HEK293 (cell line): ENCODE measurements around the gene DLX6.

Experiments
- CTCF ChIA-PET: fragments of 350-600 bp; formaldehyde crosslinking; extraction: SDS; loops from one replicate; lab custom pipeline; 2021; ENCODE audit warnings: antibody characterized with exemption; lab: Yijun Ruan, JAX
- POLR2A ChIA-PET: fragments of 300-600 bp; formaldehyde crosslinking; extraction: SDS; loops from one replicate; lab custom pipeline; 2020; ENCODE audit warnings: antibody characterized with exemption, inconsistent platforms; lab: Yijun Ruan, JAX
- H3K27ac ChIP-seq: fragments of 200-500 bp; sonication (Bioruptor generic); 2 replicates; pipeline ENCODE4 v1.5.1; 2014; ENCODE audit warnings: low read depth, low read length, control low read depth, inconsistent platforms; ENCODE audit errors: extremely low read depth
- H3K36me3 ChIP-seq, 2 experiments: fragments of 200-500 bp in 1 of 2; sonication (Bioruptor generic) in 1 of 2; 1 replicate in 1 of 2; 2 replicates in 1 of 2; pipeline ENCODE4 v1.5.1; 2014 to 2017; ENCODE audit warnings: inconsistent platforms in 2 of 2, low read length in 2 of 2; ENCODE audit not compliant: control insufficient read depth in 2 of 2, insufficient read depth in 1 of 2
- H3K4me1 ChIP-seq: fragments of 200-500 bp; sonication (Bioruptor generic); 2 replicates; pipeline ENCODE4 v1.5.1; 2014; ENCODE audit warnings: mild to moderate bottlenecking, low read length, inconsistent platforms; ENCODE audit not compliant: control insufficient read depth, insufficient read depth
- H3K4me3 ChIP-seq: 2 replicates; pipeline ENCODE4 v1.5.1; 2011; ENCODE audit warnings: low read depth, mild to moderate bottlenecking, control low read depth, low read length, moderate library complexity
- H3K9me3 ChIP-seq: fragments of 200-500 bp; sonication (Bioruptor generic); 2 replicates; pipeline ENCODE4 v1.5.1; 2014; ENCODE audit warnings: low read depth, low read length, inconsistent platforms; ENCODE audit not compliant: control insufficient read depth, insufficient read depth
- OVOL3 ChIP-seq: fragments of 450-650 bp; formaldehyde crosslinking; IDR thresholded peaks from 2 replicates; pipeline ENCODE4 v1.5.1; 2016; ENCODE audit warnings: missing biosample characterization, missing genetic modification characterization
- REPIN1 ChIP-seq: fragments of 450-650 bp; formaldehyde crosslinking; IDR thresholded peaks from 2 replicates; pipeline ENCODE4 v1.5.1; 2017; ENCODE audit warnings: missing biosample characterization, missing genetic modification characterization, low read depth
- TCF7L2 ChIP-seq: IDR thresholded peaks from 2 replicates; pipeline ENCODE4 v1.6.1; 2011; ENCODE audit warnings: low read depth, mild to moderate bottlenecking, inconsistent platforms, low read length, moderate library complexity, borderline replicate concordance
- TRIM28 ChIP-seq: IDR thresholded peaks from 2 replicates; pipeline ENCODE4 v1.6.1; 2011; ENCODE audit warnings: low read length, control low read depth, borderline replicate concordance
- YY1 ChIP-seq: fragments of 450-650 bp; formaldehyde crosslinking; IDR thresholded peaks from 2 replicates; pipeline ENCODE4 v1.5.1; 2018; ENCODE audit warnings: missing biosample characterization, missing genetic modification characterization
- ZBTB21 ChIP-seq: fragments of 450-650 bp; formaldehyde crosslinking; IDR thresholded peaks from 2 replicates; pipeline ENCODE4 v1.5.1; 2017; ENCODE audit warnings: missing biosample characterization, missing genetic modification characterization
- ZEB2 ChIP-seq: fragments of 450-650 bp; formaldehyde crosslinking; IDR thresholded peaks from 2 replicates; pipeline ENCODE4 v1.5.1; 2016; ENCODE audit warnings: missing biosample characterization, missing genetic modification characterization
- ZFP69B ChIP-seq: fragments of 450-650 bp; formaldehyde crosslinking; IDR thresholded peaks from 2 replicates; pipeline ENCODE4 v1.5.1; 2016; ENCODE audit warnings: missing biosample characterization, missing genetic modification characterization
- ZNF121 ChIP-seq: fragments of 450-650 bp; formaldehyde crosslinking; IDR thresholded peaks from 2 replicates; pipeline ENCODE4 v1.5.1; 2016; ENCODE audit warnings: missing biosample characterization, missing genetic modification characterization
- ZNF157 ChIP-seq: fragments of 450-650 bp; formaldehyde crosslinking; IDR thresholded peaks from 2 replicates; pipeline ENCODE4 v1.5.1; 2016; ENCODE audit warnings: missing biosample characterization, missing genetic modification characterization
- ZNF19 ChIP-seq: fragments of 450-650 bp; formaldehyde crosslinking; IDR thresholded peaks from 2 replicates; pipeline ENCODE4; 2016; ENCODE audit warnings: missing biosample characterization, missing genetic modification characterization, low read depth
- ZNF248 ChIP-seq: fragments of 450-650 bp; formaldehyde crosslinking; IDR thresholded peaks from 2 replicates; pipeline ENCODE4 v1.5.1; 2017; ENCODE audit warnings: missing biosample characterization, missing genetic modification characterization
- ZNF266 ChIP-seq: fragments of 450-650 bp; formaldehyde crosslinking; IDR thresholded peaks from 2 replicates; pipeline ENCODE4 v1.5.1; 2016; ENCODE audit warnings: missing biosample characterization, missing genetic modification characterization, low read depth
- ZNF341 ChIP-seq: fragments of 450-650 bp; formaldehyde crosslinking; IDR thresholded peaks from 2 replicates; pipeline ENCODE4; 2016; ENCODE audit warnings: low read depth, missing biosample characterization, missing genetic modification characterization
- ZNF37A ChIP-seq: fragments of 450-650 bp; IDR thresholded peaks from 2 replicates; pipeline ENCODE4 v1.5.1; 2018; ENCODE audit warnings: missing biosample characterization, missing genetic modification characterization
- ZNF48 ChIP-seq: fragments of 450-650 bp; formaldehyde crosslinking; IDR thresholded peaks from 2 replicates; pipeline ENCODE4 v1.5.1; 2016; ENCODE audit warnings: missing biosample characterization, missing genetic modification characterization
- ZNF548 ChIP-seq: fragments of 450-650 bp; formaldehyde crosslinking; IDR thresholded peaks from 2 replicates; pipeline ENCODE4 v1.5.1; 2016; ENCODE audit warnings: missing biosample characterization, missing genetic modification characterization
- ZNF555 ChIP-seq: fragments of 450-650 bp; formaldehyde crosslinking; conservative IDR thresholded peaks from 2 replicates; pipeline ENCODE4 v1.5.1; 2017; ENCODE audit warnings: missing biosample characterization, mild to moderate bottlenecking, missing genetic modification characterization, inconsistent platforms
- ZNF610 ChIP-seq: fragments of 450-650 bp; formaldehyde crosslinking; IDR thresholded peaks from 2 replicates; pipeline ENCODE4 v1.5.1; 2016; ENCODE audit warnings: missing biosample characterization, missing genetic modification characterization, borderline replicate concordance
- ZNF626 ChIP-seq: fragments of 450-650 bp; sonication (Bioruptor Pico); formaldehyde crosslinking; IDR thresholded peaks from 2 replicates; pipeline ENCODE4 v1.5.1; 2018; ENCODE audit warnings: missing biosample characterization, missing genetic modification characterization, inconsistent platforms
- ZNF658 ChIP-seq: fragments of 450-650 bp; formaldehyde crosslinking; IDR thresholded peaks from 2 replicates; pipeline ENCODE4; 2016; ENCODE audit warnings: missing biosample characterization, missing genetic modification characterization
- ZNF701 ChIP-seq: fragments of 450-650 bp; formaldehyde crosslinking; IDR thresholded peaks from 2 replicates; pipeline ENCODE4 v1.5.1; 2016; ENCODE audit warnings: missing biosample characterization, missing genetic modification characterization
- ZSCAN16 ChIP-seq: fragments of 450-650 bp; formaldehyde crosslinking; IDR thresholded peaks from 2 replicates; pipeline ENCODE4 v1.5.1; 2016; ENCODE audit warnings: missing biosample characterization, missing genetic modification characterization
- TF ChIP-seq, protein P1 (sequence below): fragments of 450-650 bp; formaldehyde crosslinking; IDR thresholded peaks from 2 replicates; pipeline ENCODE4 v1.5.1; 2016; ENCODE audit warnings: missing biosample characterization, missing genetic modification characterization
- TF ChIP-seq, protein P2 (sequence below): fragments of 450-650 bp; formaldehyde crosslinking; IDR thresholded peaks from 2 replicates; pipeline ENCODE4 v1.5.1; 2016; ENCODE audit warnings: missing biosample characterization, missing genetic modification characterization
- TF ChIP-seq, protein P3 (sequence below): fragments of 450-650 bp; formaldehyde crosslinking; IDR thresholded peaks from 2 replicates; pipeline ENCODE4 v1.5.1; 2016; ENCODE audit warnings: missing biosample characterization, missing genetic modification characterization

Gene DLX6

DNA sequence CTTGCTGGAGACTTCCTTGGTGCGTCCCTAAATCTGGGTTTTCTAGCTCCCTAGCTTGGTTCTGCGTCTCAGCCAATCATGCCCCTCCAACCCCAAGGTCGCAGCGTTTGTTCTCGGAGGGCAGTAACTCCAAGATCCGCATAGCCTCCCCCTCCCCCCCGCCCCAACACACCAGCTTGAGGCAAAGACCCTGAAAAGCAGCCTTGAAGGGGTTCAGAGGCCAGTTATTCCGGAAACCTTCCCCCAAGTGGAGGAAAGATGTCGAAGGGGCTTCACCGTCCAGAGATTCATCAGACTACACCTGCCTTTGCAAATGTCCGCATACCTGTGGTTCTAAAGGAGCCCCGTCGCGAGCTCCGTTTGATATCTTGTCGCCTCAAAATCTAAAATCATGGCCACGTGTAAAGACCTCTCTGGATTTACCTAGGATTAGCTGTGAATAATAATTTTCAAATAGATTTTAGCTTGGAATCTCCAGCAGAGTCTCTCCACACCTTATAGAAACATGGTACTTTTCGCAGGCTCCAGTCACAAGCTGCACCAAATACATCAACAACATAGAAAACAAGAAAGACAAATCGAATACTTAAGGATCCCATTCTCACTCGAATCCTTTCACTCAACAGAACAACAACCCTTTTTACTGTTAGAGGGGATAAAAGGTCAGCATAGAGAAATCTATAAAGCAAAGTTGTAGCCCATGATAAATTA is 7.9 kb downstream of the DLX6 start:
- ChIA-PET CTCF (interaction anchor here (0.7 to 2.6 kb wide), 3 partner anchors 14 to 918 kb away, joined by 3 to 6 read pairs (median 5); no protein-coding TSS in a partner anchor), POLR2A (interaction anchor here (0.7 kb wide), 1 partner anchor 702 kb away, joined by 5 read pairs; no protein-coding TSS in a partner anchor)
- peaks cover 15 to 22% of the 10 kb centered on the region in 2 experiments for H3K36me3 ChIP-seq
- no peak overlapping the region for H3K4me3 ChIP-seq
- H3K27ac ChIP-seq = no peak overlapping the region
- TF ChIP-seq ZFP69B (tag by site-specific recombination) (no peak), ZNF658 (tag by site-specific recombination) (no peak), ZNF19 (tag by site-specific recombination) (no peak), ZBTB21 (tag by site-specific recombination) (no peak), REPIN1 (tag by site-specific recombination) (no peak), ZEB2 (tag by site-specific recombination) (no peak), ZNF121 (tag by site-specific recombination) (no peak), OVOL3 (tag by site-specific recombination) (no peak), ZNF248 (tag by site-specific recombination) (no peak)
- TF ChIP-seq, protein P1, sequence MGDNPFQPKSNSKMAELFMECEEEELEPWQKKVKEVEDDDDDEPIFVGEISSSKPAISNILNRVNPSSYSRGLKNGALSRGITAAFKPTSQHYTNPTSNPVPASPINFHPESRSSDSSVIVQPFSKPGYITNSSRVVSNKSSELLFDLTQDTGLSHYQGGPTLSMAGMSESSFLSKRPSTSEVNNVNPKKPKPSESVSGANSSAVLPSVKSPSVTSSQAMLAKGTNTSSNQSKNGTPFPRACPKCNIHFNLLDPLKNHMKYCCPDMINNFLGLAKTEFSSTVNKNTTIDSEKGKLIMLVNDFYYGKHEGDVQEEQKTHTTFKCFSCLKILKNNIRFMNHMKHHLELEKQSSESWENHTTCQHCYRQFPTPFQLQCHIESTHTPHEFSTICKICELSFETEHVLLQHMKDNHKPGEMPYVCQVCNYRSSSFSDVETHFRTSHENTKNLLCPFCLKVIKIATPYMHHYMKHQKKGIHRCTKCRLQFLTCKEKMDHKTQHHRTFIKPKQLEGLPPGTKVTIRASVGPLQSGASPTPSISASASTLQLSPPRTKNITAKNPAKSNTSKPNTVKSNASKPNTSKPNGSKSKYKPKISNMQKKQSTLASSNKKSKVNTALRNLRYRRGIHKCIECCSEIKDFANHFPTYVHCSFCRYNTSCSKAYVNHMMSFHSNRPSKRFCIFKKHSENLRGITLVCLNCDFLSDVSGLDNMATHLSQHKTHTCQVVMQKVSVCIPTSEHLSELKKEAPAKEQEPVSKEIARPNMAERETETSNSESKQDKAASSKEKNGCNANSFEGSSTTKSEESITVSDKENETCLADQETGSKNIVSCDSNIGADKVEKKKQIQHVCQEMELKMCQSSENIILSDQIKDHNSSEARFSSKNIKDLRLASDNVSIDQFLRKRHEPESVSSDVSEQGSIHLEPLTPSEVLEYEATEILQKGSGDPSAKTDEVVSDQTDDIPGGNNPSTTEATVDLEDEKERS (tag by site-specific recombination) = no peak
- TF ChIP-seq, protein P2, sequence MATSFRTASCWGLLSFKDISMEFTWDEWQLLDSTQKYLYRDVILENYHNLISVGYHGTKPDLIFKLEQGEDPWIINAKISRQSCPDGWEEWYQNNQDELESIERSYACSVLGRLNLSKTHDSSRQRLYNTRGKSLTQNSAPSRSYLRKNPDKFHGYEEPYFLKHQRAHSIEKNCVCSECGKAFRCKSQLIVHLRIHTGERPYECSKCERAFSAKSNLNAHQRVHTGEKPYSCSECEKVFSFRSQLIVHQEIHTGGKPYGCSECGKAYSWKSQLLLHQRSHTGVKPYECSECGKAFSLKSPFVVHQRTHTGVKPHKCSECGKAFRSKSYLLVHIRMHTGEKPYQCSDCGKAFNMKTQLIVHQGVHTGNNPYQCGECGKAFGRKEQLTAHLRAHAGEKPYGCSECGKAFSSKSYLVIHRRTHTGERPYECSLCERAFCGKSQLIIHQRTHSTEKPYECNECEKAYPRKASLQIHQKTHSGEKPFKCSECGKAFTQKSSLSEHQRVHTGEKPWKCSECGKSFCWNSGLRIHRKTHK (tag by site-specific recombination) = no peak
- no peaks in the 10 kb centered on the region for H3K9me3 ChIP-seq
- H3K4me1 ChIP-seq = peaks cover 8% of the 10 kb centered on the region

DNA sequence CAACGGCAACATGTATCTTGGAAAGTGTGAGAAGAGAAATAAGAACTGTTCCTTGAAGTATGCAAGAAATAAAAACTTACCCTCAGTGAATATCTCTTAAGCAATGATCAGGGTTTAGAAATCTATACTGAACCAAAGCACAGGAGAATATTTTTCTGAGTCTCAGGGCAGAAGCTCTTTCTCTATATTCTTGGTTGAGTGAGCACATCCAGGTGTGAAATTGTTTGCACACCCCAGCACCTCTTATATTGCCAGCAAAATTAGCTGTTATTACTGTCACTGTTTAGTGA is 8.4 kb downstream of the DLX6 start:
- Histone ChIP-seq H3K4me1 (peaks cover 8% of the 10 kb centered on the region; the same call in 1 of the 2 replicates), H3K4me3 (no peak overlapping the region), H3K9me3 (no peaks in the 10 kb centered on the region), H3K27ac (no peak overlapping the region), H3K36me3 (peaks cover 12 to 19% of the 10 kb centered on the region in 2 experiments)
- ChIA-PET POLR2A (interaction anchor here (0.7 kb wide), 1 partner anchor 702 kb away, joined by 5 read pairs; no protein-coding TSS in a partner anchor), CTCF (interaction anchor here (0.7 to 2.6 kb wide), 2 partner anchors 13 to 549 kb away, joined by 5 to 6 read pairs; no protein-coding TSS in a partner anchor)
- TF ChIP-seq TRIM28 (no peak), ZNF157 (tag by site-specific recombination) (no peak), ZNF555 (tag by site-specific recombination) (no peak), ZNF37A (tag by site-specific recombination) (no peak), ZNF548 (tag by site-specific recombination) (no peak), ZNF626 (tag by site-specific recombination) (no peak), ZNF48 (tag by site-specific recombination) (no peak), ZSCAN16 (tag by site-specific recombination) (no peak), ZNF266 (tag by site-specific recombination) (no peak), ZNF341 (tag by site-specific recombination) (no peak), ZNF701 (no peak), YY1 (tag by site-specific recombination) (no peak), TCF7L2 (no peak), ZNF610 (no peak)
- TF ChIP-seq, protein P3, sequence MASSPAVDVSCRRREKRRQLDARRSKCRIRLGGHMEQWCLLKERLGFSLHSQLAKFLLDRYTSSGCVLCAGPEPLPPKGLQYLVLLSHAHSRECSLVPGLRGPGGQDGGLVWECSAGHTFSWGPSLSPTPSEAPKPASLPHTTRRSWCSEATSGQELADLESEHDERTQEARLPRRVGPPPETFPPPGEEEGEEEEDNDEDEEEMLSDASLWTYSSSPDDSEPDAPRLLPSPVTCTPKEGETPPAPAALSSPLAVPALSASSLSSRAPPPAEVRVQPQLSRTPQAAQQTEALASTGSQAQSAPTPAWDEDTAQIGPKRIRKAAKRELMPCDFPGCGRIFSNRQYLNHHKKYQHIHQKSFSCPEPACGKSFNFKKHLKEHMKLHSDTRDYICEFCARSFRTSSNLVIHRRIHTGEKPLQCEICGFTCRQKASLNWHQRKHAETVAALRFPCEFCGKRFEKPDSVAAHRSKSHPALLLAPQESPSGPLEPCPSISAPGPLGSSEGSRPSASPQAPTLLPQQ (tag by site-specific recombination) = no peak
